Fibroblast of pulmonary artery (primary cell): ENCODE data around the gene NUP210.

Source experiments
- DNase-seq: peaks from one replicate; pipeline ENCODE4 v3.0.0-alpha.2; 2010; ENCODE audit warnings: low read depth
- H3K4me3 ChIP-seq: replicated peaks from 2 replicates; pipeline ENCODE4 v1.5.1; 2011; ENCODE audit warnings: low read depth, mild to moderate bottlenecking, control low read depth, low read length, moderate library complexity
- CTCF ChIP-seq: IDR thresholded peaks from 2 replicates; pipeline ENCODE4 v1.5.1; 2011; ENCODE audit warnings: mild to moderate bottlenecking, control low read depth, low read length, inconsistent platforms; ENCODE audit errors: missing control alignments

Gene NUP210

GRCh38 chr3:13268120-13268519 is 152.0 kb downstream of the NUP210 start:
- TF ChIP-seq CTCF = no peak
- no peak for DNase-seq
- H3K4me3 ChIP-seq = no peak overlapping the region

GRCh38 chr3:13266651-13267362 is 153.3 kb downstream of the NUP210 start:
- no peak overlapping the region for H3K4me3 ChIP-seq
- DNase-seq = no peak
- no peak for TF ChIP-seq CTCF
